GM13976 (cell line): Measurements from ENCODE around the gene TUT7.

Experiments used
- DNase-seq: peaks from one replicate; pipeline ENCODE4 v3.0.0; 2012; ENCODE audit warnings: low spot score
- CTCF ChIP-seq: IDR thresholded peaks from 2 replicates; pipeline ENCODE4 v1.5.1; 2012; ENCODE audit warnings: borderline replicate concordance, mild to moderate bottlenecking; ENCODE audit not compliant: insufficient read depth; ENCODE audit errors: extremely low read depth, missing control alignments, control extremely low read depth
- in situ Hi-C: fragments of 300-500 bp; cut with MboI; formaldehyde crosslinking; loops from one replicate; pipeline ENCODE4 v1.12.0; 2022; ENCODE audit warnings: low sequenced_read_pairs, mixed read lengths, inconsistent platforms; ENCODE audit not compliant: unreplicated experiment

Gene TUT7

GRCh38 chr9:86272221-86272620, 82.0 kb downstream of the TUT7 start:
- TF ChIP-seq CTCF = no peak
- in situ Hi-C loops = no loop called here
- no peak for DNase-seq

- DNase-seq = no peak
- TF ChIP-seq CTCF = no peak
- in situ Hi-C loops = no loop called here
Observed at GRCh38 chr9:86263876-86264275, 90.3 kb downstream of the TUT7 start.

GRCh38 chr9:86262492-86262891, 91.7 kb downstream of the TUT7 start:
- in situ Hi-C loops = no loop called here
- no peak for TF ChIP-seq CTCF
- DNase-seq = no peak

GRCh38 chr9:86259557-86259956, 94.7 kb downstream of the TUT7 start, which contains the start of gene C9orf153:
Gene C9orf153, minus strand, starts transcription at chr9:86259657. Its CDS starts 30,054 bp downstream, at chr9:86229603.
- no peak for TF ChIP-seq CTCF
- in situ Hi-C loops = no loop called here
- DNase-seq = no peak

GRCh38 chr9:86257391-86257790, 96.8 kb downstream of the TUT7 start:
- no peak for TF ChIP-seq CTCF
- DNase-seq = no peak

GRCh38 chr9:86256653-86257052, 97.6 kb downstream of the TUT7 start:
- no peak for TF ChIP-seq CTCF
- no peak for DNase-seq
- in situ Hi-C loops = no loop called here

More at GRCh38 chr9:86257391-86257790, 96.8 kb downstream of the TUT7 start:
- in situ Hi-C loops = no loop called here

GRCh38 chr9:86253577-86253976, 100.6 kb downstream of the TUT7 start:
- TF ChIP-seq CTCF = no peak
- DNase-seq = no peak
- in situ Hi-C loops = no loop called here
